Neural progenitor cell (in vitro differentiated cells): ENCODE data around the gene CDH26. TPM values are rescaled to one million over a fixed set of nuclear protein-coding genes. Genes with fewer than 3 reads are reported as not detected.
A peak's percentile ranks its signal among the peaks of the same experiment; 100 is the strongest.

Source experiments
- DNase-seq: peaks from one replicate; pipeline ENCODE4 v3.0.0-alpha.2; 2016; ENCODE audit warnings: low spot score
- H2AFZ ChIP-seq: fragments of 200-600 bp; sonication (generic); replicated peaks from 2 replicates; pipeline ENCODE4 v1.6.1; 2016; ENCODE audit warnings: antibody characterized with exemption
- H3F3A ChIP-seq: fragments of 200-600 bp; sonication (generic); 2 replicates; pipeline ENCODE4 v1.6.1; 2016; ENCODE audit warnings: antibody characterized with exemption, low read depth
- H3K27ac ChIP-seq: fragments of 200-600 bp; sonication (generic); 2 replicates; pipeline ENCODE4 v1.5.1; 2016; ENCODE audit warnings: mild to moderate bottlenecking
- H3K27me3 ChIP-seq: fragments of 200-600 bp; sonication (generic); 2 replicates; pipeline ENCODE4 v1.6.1; 2016; ENCODE audit warnings: mild to moderate bottlenecking, moderate library complexity
- H3K36me3 ChIP-seq: fragments of 200-600 bp; sonication (generic); 2 replicates; pipeline ENCODE4 v1.5.1; 2016
- H3K4me1 ChIP-seq: fragments of 200-600 bp; sonication (generic); 2 replicates; pipeline ENCODE4 v1.6.1; 2016; ENCODE audit warnings: mixed run types
- H3K4me2 ChIP-seq: fragments of 200-600 bp; sonication (generic); 2 replicates; pipeline ENCODE4 v1.6.1; 2016
- H3K4me3 ChIP-seq: fragments of 200-600 bp; sonication (generic); 2 replicates; pipeline ENCODE4 v1.5.1; 2016
- H3K79me2 ChIP-seq: fragments of 200-600 bp; sonication (generic); 2 replicates; pipeline ENCODE4 v1.6.1; 2016; ENCODE audit warnings: low read depth
- H3K9ac ChIP-seq: fragments of 200-600 bp; sonication (generic); 2 replicates; pipeline ENCODE4 v1.6.1; 2016
- H3K9me3 ChIP-seq: fragments of 200-600 bp; sonication (generic); 2 replicates; pipeline ENCODE4 v1.5.1; 2016; ENCODE audit warnings: low read depth
- H4K20me1 ChIP-seq: fragments of 200-600 bp; sonication (generic); 2 replicates; pipeline ENCODE4 v1.6.1; 2016; ENCODE audit warnings: low read depth
- H3K27ac Mint-ChIP-seq: 3 replicates; pipeline ENCODE4 v1.8.0; 2021; ENCODE audit warnings: mixed read lengths
- H3K27me3 Mint-ChIP-seq: 2 replicates; pipeline ENCODE4 v1.8.0; 2022; ENCODE audit warnings: low read depth, mild to moderate bottlenecking, inconsistent platforms, moderate library complexity, mixed read lengths; ENCODE audit not compliant: insufficient read depth
- H3K36me3 Mint-ChIP-seq: 3 replicates; pipeline ENCODE4 v1.8.0; 2021; ENCODE audit warnings: mixed read lengths
- H3K4me1 Mint-ChIP-seq: 3 replicates; pipeline ENCODE4 v1.8.0; 2021; ENCODE audit warnings: mixed read lengths
- H3K4me3 Mint-ChIP-seq: 3 replicates; pipeline ENCODE4 v1.8.0; 2021; ENCODE audit warnings: mild to moderate bottlenecking, moderate library complexity, mixed read lengths
- H3K9me3 Mint-ChIP-seq: 3 replicates; pipeline ENCODE4 v1.8.0; 2020; ENCODE audit warnings: mixed read lengths
- CTCF ChIP-seq: fragments of 200-600 bp; sonication (generic); IDR thresholded peaks from 2 replicates; pipeline ENCODE4 v1.5.1; 2017; ENCODE audit warnings: antibody characterized with exemption, mild to moderate bottlenecking
- EZH2 ChIP-seq: fragments of 200-600 bp; sonication (generic); IDR thresholded peaks from 2 replicates; pipeline ENCODE4 v1.6.1; 2017; ENCODE audit warnings: antibody characterized with exemption, mild to moderate bottlenecking, moderate library complexity
- EZH2phosphoT487 ChIP-seq: fragments of 200-600 bp; sonication (generic); IDR thresholded peaks from 2 replicates; pipeline ENCODE4 v1.6.1; 2017; ENCODE audit warnings: antibody characterized with exemption
- total RNA-seq: library from RNA; depleted of rRNA; stranded (reverse); fragments of >200 nt; gene quantifications from 2 replicates; pipeline ENCODE4 v1.2.3, GENCODE V29; 2015; ENCODE audit warnings: low replicate concordance

Gene CDH26
- total RNA-seq, 1 donor from 2014 or later: not detected

GRCh38 chr20:60030471-60030870 is 72.2 kb downstream of the CDH26 start:
- Mint-ChIP-seq H3K27me3 (peaks cover 7% of the 10 kb centered on the region), H3K9me3 (peaks cover 12% of the 10 kb centered on the region), H3K4me3 (no peak overlapping the region), H3K4me1 (peaks cover 24% of the 10 kb centered on the region), H3K27ac (no peak overlapping the region), H3K36me3 (no peaks in the 10 kb centered on the region)
- DNase-seq: no peak
- TF ChIP-seq EZH2phosphoT487 (no peak), CTCF (no peak), EZH2 (no peak)
- no peaks in the 10 kb centered on the region for H3K4me1 ChIP-seq
- H3F3A ChIP-seq: no peaks in the 10 kb centered on the region
- H3K36me3 ChIP-seq: no peaks in the 10 kb centered on the region
- no peaks in the 10 kb centered on the region for H4K20me1 ChIP-seq
- H3K79me2 ChIP-seq: no peaks in the 10 kb centered on the region
- no peaks in the 10 kb centered on the region for H3K9me3 ChIP-seq
- H3K4me3 ChIP-seq: no peak overlapping the region
- no peak overlapping the region for H3K9ac ChIP-seq
- no peak overlapping the region for H3K4me2 ChIP-seq
- H3K27me3 ChIP-seq: no peaks in the 10 kb centered on the region
- no peak overlapping the region for H2AFZ ChIP-seq
- no peak overlapping the region for H3K27ac ChIP-seq

- no peaks in the 10 kb centered on the region for H3K9me3 ChIP-seq
- H3K4me2 ChIP-seq: no peak overlapping the region
- no peaks in the 10 kb centered on the region for H3K4me1 ChIP-seq
- no peaks in the 10 kb centered on the region for H3K36me3 Mint-ChIP-seq
- H3K27me3 ChIP-seq: no peaks in the 10 kb centered on the region
- no peaks in the 10 kb centered on the region for H3F3A ChIP-seq
- H3K4me3 Mint-ChIP-seq: no peak overlapping the region
- no peak overlapping the region for H3K9ac ChIP-seq
- no peak overlapping the region for H3K27ac Mint-ChIP-seq
- H3K27me3 Mint-ChIP-seq: peaks cover 5% of the 10 kb centered on the region
- H2AFZ ChIP-seq: no peak overlapping the region
- TF ChIP-seq CTCF: no peak
- TF ChIP-seq EZH2: no peak
- TF ChIP-seq EZH2phosphoT487: no peak
- H3K4me1 Mint-ChIP-seq: peaks cover 27% of the 10 kb centered on the region
- peaks cover 10% of the 10 kb centered on the region for H3K9me3 Mint-ChIP-seq
- H3K79me2 ChIP-seq: no peaks in the 10 kb centered on the region
- no peaks in the 10 kb centered on the region for H3K36me3 ChIP-seq
- no peak overlapping the region for H3K4me3 ChIP-seq
- no peaks in the 10 kb centered on the region for H4K20me1 ChIP-seq
- H3K27ac ChIP-seq: no peak overlapping the region
- DNase-seq: no peak
Measured at GRCh38 chr20:60031107-60031506, 72.9 kb downstream of the CDH26 start.

- Histone ChIP-seq H3K27me3 (no peaks in the 10 kb centered on the region), H3K4me2 (no peak overlapping the region), H3K4me3 (no peak overlapping the region), H3K27ac (no peak overlapping the region), H3K4me1 (no peaks in the 10 kb centered on the region), H3F3A (no peaks in the 10 kb centered on the region), H3K9ac (no peak overlapping the region), H3K9me3 (no peaks in the 10 kb centered on the region), H2AFZ (no peak overlapping the region), H3K79me2 (no peaks in the 10 kb centered on the region), H4K20me1 (no peaks in the 10 kb centered on the region), H3K36me3 (no peaks in the 10 kb centered on the region)
- Mint-ChIP-seq H3K27ac (peak overlapping the region; percentile 64), H3K9me3 (peaks cover 10% of the 10 kb centered on the region), H3K27me3 (peaks cover 11% of the 10 kb centered on the region), H3K4me3 (no peak overlapping the region), H3K4me1 (peaks cover 27% of the 10 kb centered on the region), H3K36me3 (no peaks in the 10 kb centered on the region)
- TF ChIP-seq EZH2phosphoT487 (no peak), EZH2 (no peak), CTCF (no peak)
- DNase-seq: no peak
Measured at GRCh38 chr20:60034231-60035110, 76.2 kb downstream of the CDH26 start.
